Activated CD4-positive, alpha-beta memory T cell treated with anti-CD3 and anti-CD28 coated beads, Interleukin-2, amount 10 ng/mL, durations not matched to agents 7 days and 5 days (primary cell): ENCODE results near the gene LGALSL. TPM values are rescaled to one million over a fixed set of nuclear protein-coding genes. Genes with fewer than 3 reads are reported as not detected.
"Not testable (repeated sequence)": the region's sequence is repeated elsewhere in the genome, so short reads cannot be mapped to it uniquely, and the experiment has no call there.

Experiments used
- CTCF ChIA-PET: fragments of 350-600 bp; sonication (Branson Sonifier 250); formaldehyde crosslinking; loops from one replicate; lab custom pipeline; 2021; ENCODE audit warnings: antibody characterized with exemption, inconsistent platforms; lab: Charles Lee
- POLR2A ChIA-PET: fragments of 350-600 bp; sonication (Branson Sonifier 250); formaldehyde crosslinking; loops from one replicate; lab custom pipeline; 2021; ENCODE audit warnings: antibody characterized with exemption; lab: Charles Lee
- DNase-seq: peaks from one replicate; pipeline ENCODE4 v3.0.0-alpha.2; 2020
- H3K27ac Mint-ChIP-seq: one replicate; pipeline ENCODE4 v1.8.0; 2021; ENCODE audit warnings: mild to moderate bottlenecking, mixed read lengths
- H3K27me3 Mint-ChIP-seq: one replicate; pipeline ENCODE4 v1.8.0; 2021; ENCODE audit warnings: mixed read lengths
- H3K36me3 Mint-ChIP-seq: one replicate; pipeline ENCODE4 v1.8.0; 2021; ENCODE audit warnings: low read depth, mixed read lengths
- H3K4me1 Mint-ChIP-seq: one replicate; pipeline ENCODE4 v1.8.0; 2021; ENCODE audit warnings: mixed read lengths
- H3K4me3 Mint-ChIP-seq: one replicate; pipeline ENCODE4 v1.8.0; 2021; ENCODE audit warnings: mild to moderate bottlenecking, mixed read lengths
- H3K9me3 Mint-ChIP-seq: one replicate; pipeline ENCODE4 v1.8.0; 2021; ENCODE audit warnings: mixed read lengths
- total RNA-seq, 2 experiments: library from RNA; stranded (reverse); gene quantifications; one replicate each; pipeline ENCODE4 v1.2.3, GENCODE V29; 2021

LGALSL gene
- total RNA-seq, 2 experiments from 2014 or later = 2.1 to 2.6 TPM

GRCh38 chr2:64423303-64423702 lies 30.7 kb upstream of the LGALSL start:
- H3K4me1 Mint-ChIP-seq = no peaks in the 10 kb centered on the region
- no peak overlapping the region for H3K27ac Mint-ChIP-seq
- no peak for DNase-seq
- H3K27me3 Mint-ChIP-seq = peaks cover 8% of the 10 kb centered on the region
- H3K4me3 Mint-ChIP-seq = no peak overlapping the region
- H3K36me3 Mint-ChIP-seq = no peaks in the 10 kb centered on the region
- no peaks in the 10 kb centered on the region for H3K9me3 Mint-ChIP-seq
- CTCF ChIA-PET = no interaction called here
- POLR2A ChIA-PET = no interaction called here

- Mint-ChIP-seq H3K36me3 (no peaks in the 10 kb centered on the region), H3K27ac (no peak overlapping the region), H3K4me1 (no peaks in the 10 kb centered on the region), H3K9me3 (no peaks in the 10 kb centered on the region), H3K27me3 (peaks cover 14% of the 10 kb centered on the region), H3K4me3 (no peak overlapping the region)
- ChIA-PET POLR2A (no interaction called here), CTCF (no interaction called here)
- no peak for DNase-seq
Measured at GRCh38 chr2:64424416-64424987, 29.5 kb upstream of the LGALSL start.

GRCh38 chr2:64426183-64426952 lies 27.6 kb upstream of the LGALSL start:
- no peak for DNase-seq
- Mint-ChIP-seq H3K27me3 (peaks cover 23% of the 10 kb centered on the region), H3K4me1 (no peaks in the 10 kb centered on the region), H3K4me3 (no peak overlapping the region), H3K36me3 (no peaks in the 10 kb centered on the region), H3K27ac (no peak overlapping the region), H3K9me3 (no peaks in the 10 kb centered on the region)
- ChIA-PET CTCF (interaction anchor here (1.3 kb wide), 1 partner anchor 10 kb away, joined by 3 read pairs; no protein-coding TSS in a partner anchor), POLR2A (no interaction called here)

GRCh38 chr2:64434039-64434657 lies 19.8 kb upstream of the LGALSL start:
- POLR2A ChIA-PET = no interaction called here
- H3K27me3 Mint-ChIP-seq = peaks cover 52% of the 10 kb centered on the region
- no peak overlapping the region for H3K27ac Mint-ChIP-seq
- H3K9me3 Mint-ChIP-seq = no peaks in the 10 kb centered on the region
- no peak overlapping the region for H3K4me3 Mint-ChIP-seq
- CTCF ChIA-PET = interaction anchor here (1.1 to 1.3 kb wide), 2 partner anchors 54 to 103 kb away, joined by 3 to 4 read pairs; no protein-coding TSS in a partner anchor
- no peaks in the 10 kb centered on the region for H3K36me3 Mint-ChIP-seq
- DNase-seq = no peak
- no peaks in the 10 kb centered on the region for H3K4me1 Mint-ChIP-seq

GRCh38 chr2:64437883-64438282 lies 16.1 kb upstream of the LGALSL start:
- H3K9me3 Mint-ChIP-seq = no peaks in the 10 kb centered on the region
- no peaks in the 10 kb centered on the region for H3K4me1 Mint-ChIP-seq
- H3K36me3 Mint-ChIP-seq = no peaks in the 10 kb centered on the region
- POLR2A ChIA-PET = no interaction called here
- CTCF ChIA-PET = interaction anchor here (1.1 kb wide), 1 partner anchor 107 kb away, joined by 3 read pairs; no protein-coding TSS in a partner anchor
- no peak for DNase-seq
- no peak overlapping the region for H3K27ac Mint-ChIP-seq
- H3K27me3 Mint-ChIP-seq = peaks cover 44% of the 10 kb centered on the region
- no peak overlapping the region for H3K4me3 Mint-ChIP-seq

GRCh38 chr2:64439194-64439593 lies 14.8 kb upstream of the LGALSL start:
- H3K36me3 Mint-ChIP-seq = no peaks in the 10 kb centered on the region
- H3K27ac Mint-ChIP-seq = no peak overlapping the region
- CTCF ChIA-PET = no interaction called here
- H3K4me3 Mint-ChIP-seq = no peak overlapping the region
- no peak for DNase-seq
- no peaks in the 10 kb centered on the region for H3K9me3 Mint-ChIP-seq
- POLR2A ChIA-PET = no interaction called here
- H3K4me1 Mint-ChIP-seq = no peaks in the 10 kb centered on the region
- peaks cover 39% of the 10 kb centered on the region for H3K27me3 Mint-ChIP-seq

GRCh38 chr2:64440843-64441242 lies 13.1 kb upstream of the LGALSL start:
- no peaks in the 10 kb centered on the region for H3K9me3 Mint-ChIP-seq
- DNase-seq = no peak
- no peak overlapping the region for H3K4me3 Mint-ChIP-seq
- H3K36me3 Mint-ChIP-seq = no peaks in the 10 kb centered on the region
- peaks cover 44% of the 10 kb centered on the region for H3K27me3 Mint-ChIP-seq
- no peak overlapping the region for H3K27ac Mint-ChIP-seq
- ChIA-PET POLR2A (no interaction called here), CTCF (no interaction called here)
- no peaks in the 10 kb centered on the region for H3K4me1 Mint-ChIP-seq

- POLR2A ChIA-PET = no interaction called here
- Mint-ChIP-seq H3K9me3 (no peaks in the 10 kb centered on the region), H3K4me1 (no peaks in the 10 kb centered on the region), H3K27me3 (peaks cover 42% of the 10 kb centered on the region), H3K36me3 (no peaks in the 10 kb centered on the region), H3K4me3 (no peak overlapping the region), H3K27ac (no peak overlapping the region)
- DNase-seq = no peak
- CTCF ChIA-PET = no interaction called here
Measured at GRCh38 chr2:64442277-64442676, 11.7 kb upstream of the LGALSL start.

- Mint-ChIP-seq H3K27me3 (peaks cover 43% of the 10 kb centered on the region), H3K4me1 (no peaks in the 10 kb centered on the region), H3K27ac (no peak overlapping the region), H3K36me3 (no peaks in the 10 kb centered on the region), H3K9me3 (no peaks in the 10 kb centered on the region), H3K4me3 (no peak overlapping the region)
- ChIA-PET POLR2A (no interaction called here), CTCF (no interaction called here)
- no peak for DNase-seq
Measured at GRCh38 chr2:64442801-64443429, 11.0 kb upstream of the LGALSL start.

- POLR2A ChIA-PET, DNase-seq, H3K4me3 Mint-ChIP-seq, H3K36me3 Mint-ChIP-seq, H3K27ac Mint-ChIP-seq, CTCF ChIA-PET, H3K9me3 Mint-ChIP-seq, H3K4me1 Mint-ChIP-seq: not testable (repeated sequence)
- H3K27me3 Mint-ChIP-seq = peaks cover 32% of the 10 kb centered on the region
Measured at GRCh38 chr2:64445970-64446369, 8.0 kb upstream of the LGALSL start.

GRCh38 chr2:64447317-64448040 lies 6.5 kb upstream of the LGALSL start:
- ChIA-PET CTCF (interaction anchor here (0.6 kb wide), 1 partner anchor 532 kb away, joined by 3 read pairs; no protein-coding TSS in a partner anchor), POLR2A (no interaction called here)
- Mint-ChIP-seq H3K27me3 (peaks cover 35% of the 10 kb centered on the region), H3K36me3 (no peaks in the 10 kb centered on the region), H3K4me3 (no peak overlapping the region), H3K4me1 (no peaks in the 10 kb centered on the region), H3K9me3 (no peaks in the 10 kb centered on the region), H3K27ac (no peak overlapping the region)
- DNase-seq = no peak

GRCh38 chr2:64448041-64448426 lies 5.9 kb upstream of the LGALSL start:
- ChIA-PET CTCF (no interaction called here), POLR2A (no interaction called here)
- no peaks in the 10 kb centered on the region for H3K4me1 Mint-ChIP-seq
- no peaks in the 10 kb centered on the region for H3K9me3 Mint-ChIP-seq
- no peak overlapping the region for H3K27ac Mint-ChIP-seq
- peaks cover 38% of the 10 kb centered on the region for H3K27me3 Mint-ChIP-seq
- H3K4me3 Mint-ChIP-seq = no peak overlapping the region
- DNase-seq = no peak
- no peaks in the 10 kb centered on the region for H3K36me3 Mint-ChIP-seq
